Measurements from ENCODE around the gene PRKCD. TPM values are rescaled to one million over a fixed set of nuclear protein-coding genes. Genes with fewer than 3 reads are reported as not detected.

Gene PRKCD
- total RNA-seq, 1 donor from 2014 or later, result 21.2 TPM

GRCh38 chr3:53221345-53221744 is 60.3 kb downstream of the PRKCD start:
- ATAC-seq, result no peak

GRCh38 chr3:53221827-53222182 is 60.8 kb downstream of the PRKCD start:
- no peak for ATAC-seq

GRCh38 chr3:53222183-53222901 is 61.3 kb downstream of the PRKCD start:
- ATAC-seq, result no peak

- no peak for ATAC-seq
These were observed 62.0 kb downstream of the PRKCD start for GRCh38 chr3:53223025-53223424.

- ATAC-seq, result no peak
These were observed 62.5 kb downstream of the PRKCD start for GRCh38 chr3:53223541-53223966.

- no peak for ATAC-seq
These were observed 63.0 kb downstream of the PRKCD start for GRCh38 chr3:53224026-53224425.

- no peak for ATAC-seq
These were observed 63.5 kb downstream of the PRKCD start for GRCh38 chr3:53224536-53224935.

- no peak for ATAC-seq
These were observed 64.2 kb downstream of the PRKCD start for GRCh38 chr3:53225181-53225580.

- ATAC-seq, result no peak
These were observed 64.6 kb downstream of the PRKCD start for GRCh38 chr3:53225651-53226050.

GRCh38 chr3:53226142-53226840 is 65.3 kb downstream of the PRKCD start:
- no peak for ATAC-seq

GRCh38 chr3:53226841-53227407 is 65.9 kb downstream of the PRKCD start:
- ATAC-seq, result no peak

- ATAC-seq, result no peak
These were observed 67.2 kb downstream of the PRKCD start for GRCh38 chr3:53227993-53228885.

- no peak for ATAC-seq
These were observed 68.2 kb downstream of the PRKCD start for GRCh38 chr3:53229171-53229570.

- no peak for ATAC-seq
These were observed 68.6 kb downstream of the PRKCD start for GRCh38 chr3:53229606-53230005.

GRCh38 chr3:53230041-53230621 is 69.1 kb downstream of the PRKCD start:
- ATAC-seq, result no peak

GRCh38 chr3:53230789-53231188 is 69.8 kb downstream of the PRKCD start:
- no peak for ATAC-seq

GRCh38 chr3:53231532-53232511 is 70.8 kb downstream of the PRKCD start:
- no peak for ATAC-seq

- ATAC-seq, result no peak
These were observed 71.8 kb downstream of the PRKCD start for GRCh38 chr3:53232641-53233377.

GRCh38 chr3:53234130-53234840 is 73.3 kb downstream of the PRKCD start:
- no peak for ATAC-seq

GRCh38 chr3:53234841-53235232 is 73.8 kb downstream of the PRKCD start:
- ATAC-seq, result no peak

Measured in esophagus mucosa (tissue), 1 donor.